Upper lobe of left lung (tissue), 4 donors: ENCODE data around the gene DUOX1.

ENCODE experiments used
- CTCF ChIP-seq, 6 experiments: fragments of 450-650 bp in 4 of 6; fragments of 200-600 bp in 2 of 6; sonication (generic) in 2 of 6; IDR thresholded peaks; one replicate each; pipeline ENCODE4 v1.5.1; 2016 to 2019; ENCODE audit warnings: antibody characterized with exemption in 6 of 6
- EP300 ChIP-seq, 4 donors: sonication (generic); formaldehyde crosslinking; IDR thresholded peaks; one replicate each; pipeline ENCODE4 v1.5.1; 2017; ENCODE audit warnings: antibody characterized with exemption in 4 of 4, control low read depth in 2 of 4
- POLR2A ChIP-seq, 4 donors: fragments of 450-650 bp; IDR thresholded peaks; one replicate each; pipeline ENCODE4 v1.5.1; 2016 to 2017; ENCODE audit warnings: antibody characterized with exemption in 4 of 4, mild to moderate bottlenecking in 2 of 4
- POLR2AphosphoS5 ChIP-seq, 2 donors: sonication (generic); formaldehyde crosslinking; IDR thresholded peaks; one replicate each; pipeline ENCODE4 v1.5.1; 2017; ENCODE audit warnings: antibody characterized with exemption in 2 of 2

DNA sequence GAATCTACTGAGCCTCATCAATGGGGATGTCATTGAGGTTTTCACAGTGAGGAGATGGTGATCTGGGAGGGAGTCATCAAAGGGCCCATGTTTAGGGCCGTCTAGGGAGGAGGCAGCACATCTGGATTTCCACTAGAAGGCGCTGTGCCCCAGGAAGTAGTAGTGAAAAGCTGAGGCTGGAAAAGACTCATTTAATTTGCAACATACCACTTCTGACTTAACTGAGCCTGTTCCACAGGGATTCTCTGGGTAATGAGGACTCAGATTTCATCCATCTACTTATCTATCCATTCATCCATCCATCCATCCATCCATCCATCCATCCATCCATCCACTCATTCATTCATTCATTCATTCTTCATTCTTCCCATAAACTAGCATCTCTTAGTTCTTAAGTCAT lies 75.4 kb downstream of the DUOX1 start:
- TF ChIP-seq EP300 (IDR thresholded peaks at IDR 0.05) (no peak), CTCF (IDR thresholded peaks at IDR 0.05) (peak; percentile 38 to 75 (median 66)), POLR2A (IDR thresholded peaks at IDR 0.05) (no peak), POLR2AphosphoS5 (IDR thresholded peaks at IDR 0.05) (no peak)
